Uterus (tissue), 2 donors: ENCODE results near the gene MYO9B.

Experiments used
- CTCF ChIP-seq, 4 experiments: fragments of 200-600 bp in 2 of 4; fragments of 450-650 bp in 2 of 4; sonication (generic) in 2 of 4; IDR thresholded peaks; one replicate each; pipeline ENCODE4 v1.5.1; 2016 to 2019; ENCODE audit warnings: antibody characterized with exemption in 4 of 4, mild to moderate bottlenecking in 2 of 4, moderate library complexity in 1 of 4
- POLR2A ChIP-seq, 2 donors: fragments of 450-650 bp; IDR thresholded peaks; one replicate each; pipeline ENCODE4 v1.6.1; 2016; ENCODE audit warnings: antibody characterized with exemption in 2 of 2, mild to moderate bottlenecking in 1 of 2, moderate library complexity in 1 of 2

GRCh38 chr19:17058236-17058635, 17.3 kb upstream of the MYO9B start:
- TF ChIP-seq POLR2A (IDR thresholded peaks at IDR 0.05), result no peak
- TF ChIP-seq CTCF (IDR thresholded peaks at IDR 0.05), result no peak
